ENCODE results near the gene GOLGA8O. TPM values are rescaled to one million over a fixed set of nuclear protein-coding genes. Genes with fewer than 3 reads are reported as not detected.
"Not testable (repeated sequence)": the region's sequence is repeated elsewhere in the genome, so short reads cannot be mapped to it uniquely, and the experiment has no call there.

Gene GOLGA8O
- total RNA-seq, 4 donors from 2014 or later: 0.76 TPM; not detected in 3

- H3K9me3 ChIP-seq, H3K36me3 ChIP-seq, H3K27me3 ChIP-seq, H3K27ac ChIP-seq, H3K4me3 ChIP-seq, H3K4me1 ChIP-seq, DNase-seq: not testable (repeated sequence)
- peak in 1 of 6 experiments; percentile 34 for TF ChIP-seq CTCF (IDR thresholded peaks at IDR 0.05)
Measured at GRCh38 chr15:32407903-32408302, 47.5 kb downstream of the GOLGA8O start.

GRCh38 chr15:32403192-32403591, 52.2 kb downstream of the GOLGA8O start, which contains the start of gene GOLGA8K:
TSS of gene GOLGA8K (minus strand) at chr15:32403292. CDS start at chr15:32403194, 98 bp downstream.
- not testable (repeated sequence) for DNase-seq, H3K4me1 ChIP-seq, H3K4me3 ChIP-seq, H3K27ac ChIP-seq, H3K27me3 ChIP-seq, H3K36me3 ChIP-seq, H3K9me3 ChIP-seq

DNA sequence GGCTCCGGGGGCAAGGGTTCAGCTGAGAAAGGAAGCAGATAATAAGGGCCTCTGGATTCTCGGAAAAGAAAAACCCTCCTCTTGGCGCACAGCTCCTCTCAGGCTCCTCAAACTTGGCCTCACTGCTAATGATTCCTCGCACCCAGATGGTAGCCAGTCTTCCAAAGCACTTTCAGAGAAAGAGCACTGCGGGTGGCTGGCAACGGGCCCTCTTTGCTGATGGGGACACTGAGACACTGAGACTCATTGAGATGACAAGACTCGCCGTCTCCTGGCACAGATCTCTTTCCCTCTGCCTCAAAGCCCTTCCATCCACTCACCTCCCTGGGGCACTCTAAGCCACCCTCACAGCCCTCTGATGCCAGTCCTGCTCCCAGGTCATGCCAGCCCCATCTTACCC, 58.9 kb downstream of the GOLGA8O start:
- not testable (repeated sequence) for DNase-seq, H3K4me3 ChIP-seq, H3K36me3 ChIP-seq, H3K4me1 ChIP-seq, H3K27me3 ChIP-seq, H3K9me3 ChIP-seq, H3K27ac ChIP-seq

Small RNAs within 50 kb of the gene (small RNA-seq; reads per million reads assigned to genes)
- gene AC135983.5: 0 reads per million in 2 donors
- gene RF00096: 0 reads per million in 2 donors
- 0 reads per million in 2 donors for gene RN7SL539P

Other genes starting within 250 kb of the GOLGA8O start
- gene GOLGA8K, start 52.3 kb downstream of the GOLGA8O start, total RNA-seq: not detected
- gene GOLGA8N, start 137.8 kb upstream of the GOLGA8O start, total RNA-seq: 10 to 100 TPM in 3 of 4 donors, 1 to 10 TPM in 1; 9.8 to 61.9 (median 16.6) TPM
- gene ARHGAP11A, start 159.9 kb upstream of the GOLGA8O start, total RNA-seq: 10 to 100 TPM in 1 of 4 donors, 1 to 10 TPM in 3; 3.2 to 22.3 (median 6.3) TPM
- gene SCG5, start 186.1 kb upstream of the GOLGA8O start, total RNA-seq: 10 to 100 TPM in 1 of 4 donors, 1 to 10 TPM in 2, not detected in 1; 2.5 to 17.2 (median 3.2) TPM